DOHH2 (cell line): ENCODE measurements around the gene TMEM229B.

Experiments used
- EZH2phosphoT487 ChIP-seq: fragments of 200-600 bp; sonication (generic); IDR thresholded peaks from 2 replicates; pipeline ENCODE4 v1.6.1; 2017; ENCODE audit warnings: borderline replicate concordance, mild to moderate bottlenecking, antibody characterized with exemption, low read length, moderate library complexity, mixed read lengths
- TF ChIP-seq, protein P1 (sequence below): fragments of 200-600 bp; sonication (generic); IDR thresholded peaks from one replicate; pipeline ENCODE4 v1.5.1; 2014; ENCODE audit warnings: antibody characterized with exemption, mild to moderate bottlenecking, low read depth, low read length; ENCODE audit not compliant: poor library complexity, severe bottlenecking

DNA sequence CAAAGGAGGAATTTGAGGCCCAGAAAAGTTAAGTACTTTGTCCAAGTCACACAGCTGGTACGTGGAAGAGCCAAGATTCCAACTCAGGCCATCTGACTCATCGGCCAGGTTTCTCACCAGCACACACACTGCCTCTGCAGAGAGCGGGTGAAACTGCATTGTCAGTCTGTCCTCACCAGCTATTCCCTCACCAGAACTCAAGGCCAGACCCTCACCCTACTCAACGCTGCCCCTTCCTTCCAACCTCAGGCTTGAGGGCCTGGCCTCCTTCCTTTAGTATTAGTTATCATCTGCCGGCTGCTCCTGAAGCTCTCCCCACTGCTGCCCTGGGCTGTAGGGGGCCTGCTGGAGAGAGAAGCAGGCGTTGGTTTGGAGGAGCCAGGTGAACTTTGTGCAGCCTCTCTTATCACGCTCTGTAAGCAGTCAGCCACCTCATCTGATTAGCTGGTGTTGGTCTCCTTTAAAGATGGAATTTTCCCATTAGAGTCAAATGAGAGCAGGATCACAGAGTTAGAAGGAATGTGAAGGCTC lies 60.0 kb downstream of the TMEM229B start:
- TF ChIP-seq, protein P1, sequence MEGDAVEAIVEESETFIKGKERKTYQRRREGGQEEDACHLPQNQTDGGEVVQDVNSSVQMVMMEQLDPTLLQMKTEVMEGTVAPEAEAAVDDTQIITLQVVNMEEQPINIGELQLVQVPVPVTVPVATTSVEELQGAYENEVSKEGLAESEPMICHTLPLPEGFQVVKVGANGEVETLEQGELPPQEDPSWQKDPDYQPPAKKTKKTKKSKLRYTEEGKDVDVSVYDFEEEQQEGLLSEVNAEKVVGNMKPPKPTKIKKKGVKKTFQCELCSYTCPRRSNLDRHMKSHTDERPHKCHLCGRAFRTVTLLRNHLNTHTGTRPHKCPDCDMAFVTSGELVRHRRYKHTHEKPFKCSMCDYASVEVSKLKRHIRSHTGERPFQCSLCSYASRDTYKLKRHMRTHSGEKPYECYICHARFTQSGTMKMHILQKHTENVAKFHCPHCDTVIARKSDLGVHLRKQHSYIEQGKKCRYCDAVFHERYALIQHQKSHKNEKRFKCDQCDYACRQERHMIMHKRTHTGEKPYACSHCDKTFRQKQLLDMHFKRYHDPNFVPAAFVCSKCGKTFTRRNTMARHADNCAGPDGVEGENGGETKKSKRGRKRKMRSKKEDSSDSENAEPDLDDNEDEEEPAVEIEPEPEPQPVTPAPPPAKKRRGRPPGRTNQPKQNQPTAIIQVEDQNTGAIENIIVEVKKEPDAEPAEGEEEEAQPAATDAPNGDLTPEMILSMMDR, result no peak
- no peak for TF ChIP-seq EZH2phosphoT487
